HL-60 (cell line): Measurements from ENCODE around the gene CASTOR1.

Experiments
- POLR2AphosphoS5 ChIP-seq: IDR thresholded peaks from 2 replicates; pipeline ENCODE4 v1.6.1; 2012; ENCODE audit warnings: low read depth
- TF ChIP-seq, protein P1 (sequence below): IDR thresholded peaks from one replicate; pipeline ENCODE4 v1.5.1; 2011; ENCODE audit warnings: low read length, control low read depth, inconsistent platforms; ENCODE audit not compliant: insufficient read depth
- TF ChIP-seq, protein P2 (sequence below): IDR thresholded peaks from 2 replicates; pipeline ENCODE4 v1.6.1; 2012; ENCODE audit warnings: low read depth; ENCODE audit not compliant: insufficient replicate concordance

DNA sequence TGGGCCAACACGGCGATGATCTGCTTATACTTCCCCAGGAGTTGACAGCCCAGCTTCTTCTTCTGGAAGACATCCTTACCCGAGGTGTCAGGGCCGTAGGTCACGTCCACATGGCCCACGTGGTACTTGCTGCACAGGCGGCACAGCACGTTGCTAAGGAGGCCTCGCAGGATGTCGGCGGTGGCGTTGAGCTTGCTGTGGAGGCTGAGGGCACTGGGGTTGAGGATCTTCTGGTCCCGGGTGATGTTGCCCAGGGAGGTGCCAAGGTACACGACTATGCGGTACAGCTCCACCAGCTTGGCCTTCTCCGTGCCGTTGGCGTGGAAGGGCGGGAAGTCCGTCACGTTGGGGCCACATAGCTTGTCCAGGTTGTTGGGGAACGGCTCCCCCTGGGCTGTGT lies 45.6 kb downstream of the CASTOR1 start:
- TF ChIP-seq, protein P1, sequence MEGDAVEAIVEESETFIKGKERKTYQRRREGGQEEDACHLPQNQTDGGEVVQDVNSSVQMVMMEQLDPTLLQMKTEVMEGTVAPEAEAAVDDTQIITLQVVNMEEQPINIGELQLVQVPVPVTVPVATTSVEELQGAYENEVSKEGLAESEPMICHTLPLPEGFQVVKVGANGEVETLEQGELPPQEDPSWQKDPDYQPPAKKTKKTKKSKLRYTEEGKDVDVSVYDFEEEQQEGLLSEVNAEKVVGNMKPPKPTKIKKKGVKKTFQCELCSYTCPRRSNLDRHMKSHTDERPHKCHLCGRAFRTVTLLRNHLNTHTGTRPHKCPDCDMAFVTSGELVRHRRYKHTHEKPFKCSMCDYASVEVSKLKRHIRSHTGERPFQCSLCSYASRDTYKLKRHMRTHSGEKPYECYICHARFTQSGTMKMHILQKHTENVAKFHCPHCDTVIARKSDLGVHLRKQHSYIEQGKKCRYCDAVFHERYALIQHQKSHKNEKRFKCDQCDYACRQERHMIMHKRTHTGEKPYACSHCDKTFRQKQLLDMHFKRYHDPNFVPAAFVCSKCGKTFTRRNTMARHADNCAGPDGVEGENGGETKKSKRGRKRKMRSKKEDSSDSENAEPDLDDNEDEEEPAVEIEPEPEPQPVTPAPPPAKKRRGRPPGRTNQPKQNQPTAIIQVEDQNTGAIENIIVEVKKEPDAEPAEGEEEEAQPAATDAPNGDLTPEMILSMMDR: no peak
- TF ChIP-seq POLR2AphosphoS5: no peak
- TF ChIP-seq, protein P2, sequence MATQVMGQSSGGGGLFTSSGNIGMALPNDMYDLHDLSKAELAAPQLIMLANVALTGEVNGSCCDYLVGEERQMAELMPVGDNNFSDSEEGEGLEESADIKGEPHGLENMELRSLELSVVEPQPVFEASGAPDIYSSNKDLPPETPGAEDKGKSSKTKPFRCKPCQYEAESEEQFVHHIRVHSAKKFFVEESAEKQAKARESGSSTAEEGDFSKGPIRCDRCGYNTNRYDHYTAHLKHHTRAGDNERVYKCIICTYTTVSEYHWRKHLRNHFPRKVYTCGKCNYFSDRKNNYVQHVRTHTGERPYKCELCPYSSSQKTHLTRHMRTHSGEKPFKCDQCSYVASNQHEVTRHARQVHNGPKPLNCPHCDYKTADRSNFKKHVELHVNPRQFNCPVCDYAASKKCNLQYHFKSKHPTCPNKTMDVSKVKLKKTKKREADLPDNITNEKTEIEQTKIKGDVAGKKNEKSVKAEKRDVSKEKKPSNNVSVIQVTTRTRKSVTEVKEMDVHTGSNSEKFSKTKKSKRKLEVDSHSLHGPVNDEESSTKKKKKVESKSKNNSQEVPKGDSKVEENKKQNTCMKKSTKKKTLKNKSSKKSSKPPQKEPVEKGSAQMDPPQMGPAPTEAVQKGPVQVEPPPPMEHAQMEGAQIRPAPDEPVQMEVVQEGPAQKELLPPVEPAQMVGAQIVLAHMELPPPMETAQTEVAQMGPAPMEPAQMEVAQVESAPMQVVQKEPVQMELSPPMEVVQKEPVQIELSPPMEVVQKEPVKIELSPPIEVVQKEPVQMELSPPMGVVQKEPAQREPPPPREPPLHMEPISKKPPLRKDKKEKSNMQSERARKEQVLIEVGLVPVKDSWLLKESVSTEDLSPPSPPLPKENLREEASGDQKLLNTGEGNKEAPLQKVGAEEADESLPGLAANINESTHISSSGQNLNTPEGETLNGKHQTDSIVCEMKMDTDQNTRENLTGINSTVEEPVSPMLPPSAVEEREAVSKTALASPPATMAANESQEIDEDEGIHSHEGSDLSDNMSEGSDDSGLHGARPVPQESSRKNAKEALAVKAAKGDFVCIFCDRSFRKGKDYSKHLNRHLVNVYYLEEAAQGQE: no peak
